AG04450 (cell line): ENCODE results near the gene ZDHHC14. TPM values are rescaled to one million over a fixed set of nuclear protein-coding genes. Genes with fewer than 3 reads are reported as not detected.

ENCODE experiments used
- CTCF ChIA-PET: fragments of 300-600, 350-600 bp; formaldehyde crosslinking; extraction: SDS; loops from one replicate; lab custom pipeline; 2022; ENCODE audit warnings: antibody characterized with exemption, inconsistent platforms; lab: Charles Lee
- POLR2A ChIA-PET: fragments of 350-600 bp; formaldehyde crosslinking; extraction: SDS; loops from one replicate; lab custom pipeline; 2021; ENCODE audit warnings: antibody characterized with exemption, inconsistent platforms; lab: Yijun Ruan, JAX
- DNase-seq: peaks from one replicate; pipeline ENCODE4 v3.0.0-alpha.2; 2011; ENCODE audit warnings: low read depth, low spot score
- H3K27ac ChIP-seq: one replicate; pipeline ENCODE4 v1.5.1; 2012; ENCODE audit warnings: low read depth, low read length, control low read depth
- H3K27me3 ChIP-seq: one replicate; pipeline ENCODE4 v1.6.0; 2012; ENCODE audit warnings: low read length; ENCODE audit not compliant: control insufficient read depth, insufficient read depth
- H3K4me3 ChIP-seq: 2 replicates; pipeline ENCODE4 v1.5.1; 2011; ENCODE audit warnings: mild to moderate bottlenecking, low read depth, low read length, control low read depth
- H3K9me3 ChIP-seq: 2 replicates; pipeline ENCODE4 v1.5.1; 2012; ENCODE audit warnings: low read length; ENCODE audit not compliant: control insufficient read depth, insufficient read depth
- polyA plus RNA-seq: library from polyadenylated mRNA; depleted of rRNA; stranded (reverse); fragments of >200 nt; gene quantifications from 2 replicates; pipeline ENCODE4 v1.2.3, GENCODE V29; 2011
- TF ChIP-seq, protein P1 (sequence below): IDR thresholded peaks from 2 replicates; pipeline ENCODE4 v1.5.1; 2011; ENCODE audit warnings: low read depth, low read length, control low read depth, inconsistent platforms

Gene ZDHHC14
- polyA plus RNA-seq, 1 experiment = 2.2 TPM

DNA sequence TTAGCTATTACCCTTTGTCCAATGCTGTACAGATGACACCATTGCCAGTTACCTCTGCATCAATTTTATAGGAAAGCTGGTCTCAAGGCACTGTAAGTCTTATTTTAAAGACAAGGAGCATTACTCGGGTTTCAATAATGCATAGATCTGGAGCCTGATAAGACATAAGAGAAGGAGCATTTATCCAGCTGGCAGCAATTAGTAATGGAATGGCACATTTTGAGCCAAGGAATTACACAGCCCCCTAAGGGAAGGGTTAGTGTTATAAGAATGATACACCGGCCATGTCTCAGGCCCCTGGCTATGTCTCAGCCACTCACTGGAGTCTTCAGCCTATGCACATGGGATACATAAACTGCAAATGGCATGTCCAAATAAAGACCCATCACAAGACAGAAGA, 34.6 kb upstream of the ZDHHC14 start:
- H3K9me3 ChIP-seq = no peaks in the 10 kb centered on the region
- no peak overlapping the region for H3K4me3 ChIP-seq
- TF ChIP-seq, protein P1, sequence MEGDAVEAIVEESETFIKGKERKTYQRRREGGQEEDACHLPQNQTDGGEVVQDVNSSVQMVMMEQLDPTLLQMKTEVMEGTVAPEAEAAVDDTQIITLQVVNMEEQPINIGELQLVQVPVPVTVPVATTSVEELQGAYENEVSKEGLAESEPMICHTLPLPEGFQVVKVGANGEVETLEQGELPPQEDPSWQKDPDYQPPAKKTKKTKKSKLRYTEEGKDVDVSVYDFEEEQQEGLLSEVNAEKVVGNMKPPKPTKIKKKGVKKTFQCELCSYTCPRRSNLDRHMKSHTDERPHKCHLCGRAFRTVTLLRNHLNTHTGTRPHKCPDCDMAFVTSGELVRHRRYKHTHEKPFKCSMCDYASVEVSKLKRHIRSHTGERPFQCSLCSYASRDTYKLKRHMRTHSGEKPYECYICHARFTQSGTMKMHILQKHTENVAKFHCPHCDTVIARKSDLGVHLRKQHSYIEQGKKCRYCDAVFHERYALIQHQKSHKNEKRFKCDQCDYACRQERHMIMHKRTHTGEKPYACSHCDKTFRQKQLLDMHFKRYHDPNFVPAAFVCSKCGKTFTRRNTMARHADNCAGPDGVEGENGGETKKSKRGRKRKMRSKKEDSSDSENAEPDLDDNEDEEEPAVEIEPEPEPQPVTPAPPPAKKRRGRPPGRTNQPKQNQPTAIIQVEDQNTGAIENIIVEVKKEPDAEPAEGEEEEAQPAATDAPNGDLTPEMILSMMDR = no peak
- POLR2A ChIA-PET = no interaction called here
- no peak for DNase-seq
- CTCF ChIA-PET = no interaction called here
- no peak overlapping the region for H3K27ac ChIP-seq
- peaks cover 15% of the 10 kb centered on the region for H3K27me3 ChIP-seq

DNA sequence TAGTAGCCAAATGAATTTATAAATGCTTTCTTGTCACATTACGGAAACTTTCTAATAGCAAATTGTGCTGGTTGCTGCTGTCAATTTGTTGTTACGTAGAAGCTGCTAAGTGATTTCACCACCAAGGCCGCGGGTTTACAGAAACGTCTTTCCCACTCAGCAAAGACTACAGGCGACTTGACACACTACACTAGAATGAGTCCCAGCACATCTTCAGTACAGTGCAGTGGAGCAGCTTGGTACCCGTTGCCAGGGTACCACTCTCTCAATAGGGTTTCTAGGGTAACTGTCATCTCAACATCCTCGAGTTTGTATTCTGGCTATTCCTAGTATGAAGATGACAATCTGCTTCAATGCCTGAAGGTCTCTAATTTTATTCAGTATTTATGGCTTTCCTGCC, 22.7 kb upstream of the ZDHHC14 start:
- peaks cover 15% of the 10 kb centered on the region for H3K27me3 ChIP-seq
- no peaks in the 10 kb centered on the region for H3K9me3 ChIP-seq
- POLR2A ChIA-PET = no interaction called here
- H3K4me3 ChIP-seq = no peak overlapping the region
- TF ChIP-seq, protein P1 = no peak
- no peak overlapping the region for H3K27ac ChIP-seq
- no peak for DNase-seq
- CTCF ChIA-PET = no interaction called here

DNA sequence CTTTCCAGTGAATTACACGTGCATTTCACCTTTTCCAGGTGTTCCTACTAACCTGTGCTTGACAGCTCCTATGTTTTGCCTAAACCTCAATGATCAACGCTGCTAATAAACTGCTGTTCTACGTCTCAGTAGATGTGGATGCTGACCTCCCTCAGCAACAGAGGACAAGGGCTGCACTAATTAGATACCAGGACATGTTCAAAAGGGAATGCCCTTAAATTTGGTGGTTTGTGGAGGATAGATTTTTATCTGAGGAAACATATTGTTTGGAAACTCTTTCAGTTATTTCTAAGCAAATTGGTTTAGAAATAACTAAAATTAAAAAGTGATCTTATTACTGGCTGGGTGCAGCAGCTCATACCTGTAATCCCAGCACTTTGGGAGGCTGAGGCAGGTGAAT, 19.1 kb upstream of the ZDHHC14 start:
- H3K27ac ChIP-seq = no peak overlapping the region
- H3K27me3 ChIP-seq = peaks cover 7% of the 10 kb centered on the region
- H3K4me3 ChIP-seq = no peak overlapping the region
- TF ChIP-seq, protein P1 = no peak
- DNase-seq = no peak
- POLR2A ChIA-PET = no interaction called here
- CTCF ChIA-PET = no interaction called here
- no peaks in the 10 kb centered on the region for H3K9me3 ChIP-seq

DNA sequence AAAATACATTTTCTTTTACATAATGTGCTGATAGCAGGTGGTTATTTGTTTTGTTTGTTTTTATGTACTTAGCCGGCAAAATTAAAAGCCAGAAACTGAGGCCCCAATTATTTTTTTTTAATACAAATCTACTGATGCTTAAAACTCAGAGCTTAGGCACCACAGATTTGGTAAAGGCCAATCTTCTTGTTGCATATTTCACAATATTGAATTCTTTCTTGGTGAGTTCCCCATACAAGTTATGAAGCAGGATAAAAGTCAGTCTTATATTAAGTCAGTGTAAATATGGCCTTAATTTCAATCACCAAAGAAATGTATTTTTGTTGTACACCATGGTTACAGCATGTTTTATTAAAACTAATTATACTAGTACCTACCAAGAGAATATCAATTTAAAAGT, 16.3 kb upstream of the ZDHHC14 start:
- H3K27ac ChIP-seq = no peak overlapping the region
- H3K4me3 ChIP-seq = no peak overlapping the region
- CTCF ChIA-PET = interaction anchor here (0.7 kb wide), 1 partner anchor 392 kb away, joined by 3 read pairs; no protein-coding TSS in a partner anchor
- POLR2A ChIA-PET = no interaction called here
- no peaks in the 10 kb centered on the region for H3K9me3 ChIP-seq
- TF ChIP-seq, protein P1 = no peak
- peaks cover 7% of the 10 kb centered on the region for H3K27me3 ChIP-seq
- DNase-seq = no peak

DNA sequence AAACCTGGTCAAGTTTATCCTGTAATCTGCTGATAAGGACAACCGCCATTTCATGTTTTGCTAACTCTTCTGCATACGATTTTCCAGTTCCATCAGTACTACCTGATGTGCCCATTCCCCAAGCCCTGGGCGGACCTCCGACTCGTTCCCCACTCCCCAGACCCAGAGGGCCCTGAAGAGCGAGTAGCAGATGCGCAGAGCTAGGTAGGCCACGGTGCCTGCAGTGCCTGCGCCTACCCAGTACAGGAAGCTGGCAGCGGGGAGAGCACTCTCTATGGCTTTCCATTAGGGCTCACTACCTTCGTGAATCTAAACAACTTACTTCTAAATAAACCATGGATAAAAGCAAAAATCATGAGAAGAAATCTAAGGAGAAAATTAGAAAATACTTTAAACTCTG, 14.3 kb upstream of the ZDHHC14 start:
- CTCF ChIA-PET = no interaction called here
- Histone ChIP-seq H3K4me3 (no peak overlapping the region), H3K9me3 (no peaks in the 10 kb centered on the region), H3K27me3 (no peaks in the 10 kb centered on the region), H3K27ac (no peak overlapping the region)
- POLR2A ChIA-PET = no interaction called here
- TF ChIP-seq, protein P1 = no peak
- no peak for DNase-seq
